GM21367 (cell line): ENCODE data around the gene MALT1.
"Not testable (repeated sequence)": the region's sequence is repeated elsewhere in the genome, so short reads cannot be mapped to it uniquely, and the experiment has no call there.

Source experiments
- ATAC-seq: cut with Tn5 transposase; IDR thresholded peaks from one replicate; pipeline ENCODE4 v1.9.1; 2021; ENCODE audit not compliant: unreplicated experiment

Gene MALT1

GRCh38 chr18:58766946-58767345, 95.7 kb downstream of the MALT1 start:
- no peak for ATAC-seq

DNA sequence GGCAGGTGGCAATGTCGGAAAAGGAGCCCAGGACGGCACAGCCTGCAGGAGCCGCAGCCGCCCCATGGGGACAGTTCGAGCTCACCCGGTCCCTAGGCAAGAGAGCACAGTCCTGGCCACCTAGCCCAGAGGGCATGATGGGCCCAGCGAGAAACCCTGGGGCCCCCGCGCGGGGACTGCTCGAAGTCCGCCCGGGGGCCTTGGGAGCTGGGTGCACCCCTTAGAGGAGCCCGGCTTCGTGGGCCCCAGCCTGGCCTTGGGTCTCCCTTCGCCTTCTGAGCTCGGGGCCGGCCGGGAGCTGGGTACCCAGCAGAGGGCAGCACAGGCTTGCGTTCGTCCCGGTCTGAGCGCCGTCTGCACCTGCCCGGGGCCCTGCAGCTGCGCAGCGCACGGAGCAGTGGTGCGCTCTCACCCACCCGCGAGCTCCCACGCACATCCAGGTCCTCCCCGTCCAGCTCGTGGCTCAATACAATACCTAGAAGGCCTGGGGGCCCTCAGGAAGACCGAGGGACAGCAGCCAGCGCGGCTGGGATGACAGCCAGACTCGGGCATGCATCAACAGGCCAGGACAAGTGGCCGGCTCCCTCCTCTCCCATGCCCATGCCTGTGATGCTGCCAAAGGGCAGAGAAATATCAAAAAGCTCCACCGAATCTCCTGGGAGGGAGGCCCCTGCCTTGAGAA, 97.2 kb downstream of the MALT1 start:
- no peak for ATAC-seq

GRCh38 chr18:58769321-58769720, 98.1 kb downstream of the MALT1 start:
- ATAC-seq, result no peak

DNA sequence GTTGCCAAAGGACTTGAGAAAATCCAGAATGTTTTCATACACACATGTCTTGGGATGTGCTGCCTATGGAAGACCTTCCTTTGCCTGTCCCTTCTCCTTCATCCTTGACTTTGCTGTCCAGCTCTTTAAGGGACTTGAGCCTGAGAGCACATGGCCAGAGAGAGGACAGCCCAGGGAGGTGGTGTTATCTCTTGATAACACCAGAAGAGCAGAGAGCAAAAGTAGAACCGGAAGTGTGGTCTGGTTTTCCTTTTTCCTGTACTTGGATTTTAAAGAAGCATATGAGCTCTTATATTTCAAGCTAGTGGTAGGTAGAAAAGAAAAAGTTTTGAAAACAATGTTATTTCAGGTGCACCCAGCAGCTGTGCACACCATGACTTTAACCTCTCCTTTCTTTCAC, 99.3 kb downstream of the MALT1 start:
- ATAC-seq, result no peak

- no peak for ATAC-seq
Observed at GRCh38 chr18:58772161-58772560, 100.9 kb downstream of the MALT1 start.

- ATAC-seq, result no peak
Observed at GRCh38 chr18:58776084-58776483, 104.8 kb downstream of the MALT1 start.

GRCh38 chr18:58776541-58776940, 105.3 kb downstream of the MALT1 start:
- ATAC-seq, result not testable (repeated sequence)

DNA sequence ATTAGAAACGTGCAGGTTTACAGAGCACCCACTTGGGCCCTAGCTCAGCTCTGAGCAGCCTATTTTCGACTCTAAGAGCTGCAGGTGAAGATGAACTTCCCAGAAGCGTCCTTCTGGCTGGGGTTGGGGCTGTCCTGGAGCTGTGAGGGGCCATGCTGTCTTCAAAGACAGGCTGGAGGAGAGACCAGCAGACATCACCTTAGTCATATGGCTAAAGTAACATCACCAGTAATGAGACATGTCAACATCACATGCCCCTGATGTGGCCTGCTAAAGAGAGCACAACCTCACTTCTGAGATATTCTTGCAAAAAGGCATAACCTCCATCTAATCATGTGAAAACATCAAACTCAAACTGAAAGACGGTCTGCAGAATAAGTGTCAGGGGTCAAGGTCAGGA, 106.2 kb downstream of the MALT1 start:
- ATAC-seq, result no peak

- ATAC-seq, result no peak
Observed at GRCh38 chr18:58779529-58779928, 108.3 kb downstream of the MALT1 start.

- ATAC-seq, result no peak
Observed at GRCh38 chr18:58780045-58780444, 108.8 kb downstream of the MALT1 start.

- peak; percentile 62 for ATAC-seq
Observed at GRCh38 chr18:58781627-58782194, 110.4 kb downstream of the MALT1 start.

- ATAC-seq, result no peak
Observed at GRCh38 chr18:58784601-58785137, 113.4 kb downstream of the MALT1 start.

- no peak for ATAC-seq
Observed at GRCh38 chr18:58785171-58785805, 114.0 kb downstream of the MALT1 start.

DNA sequence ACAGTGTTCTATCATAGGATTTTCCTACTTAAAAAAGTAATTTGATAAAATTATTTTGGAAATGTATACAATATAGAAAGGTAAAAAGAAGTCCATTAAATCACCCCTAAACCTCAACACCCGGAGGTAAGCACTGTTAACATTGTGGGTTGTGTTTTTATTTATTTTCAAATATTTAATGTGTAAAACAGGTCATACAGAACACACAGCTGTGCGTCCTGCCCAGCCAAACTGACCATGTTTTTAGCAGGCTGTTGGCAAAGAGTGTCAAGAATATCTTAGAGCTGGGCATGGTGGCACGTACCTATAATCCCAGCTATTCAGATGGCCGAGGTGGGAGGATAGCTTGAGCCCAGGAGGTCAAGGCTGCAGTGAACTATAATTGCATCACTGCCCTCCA, 114.6 kb downstream of the MALT1 start:
- ATAC-seq, result no peak

DNA sequence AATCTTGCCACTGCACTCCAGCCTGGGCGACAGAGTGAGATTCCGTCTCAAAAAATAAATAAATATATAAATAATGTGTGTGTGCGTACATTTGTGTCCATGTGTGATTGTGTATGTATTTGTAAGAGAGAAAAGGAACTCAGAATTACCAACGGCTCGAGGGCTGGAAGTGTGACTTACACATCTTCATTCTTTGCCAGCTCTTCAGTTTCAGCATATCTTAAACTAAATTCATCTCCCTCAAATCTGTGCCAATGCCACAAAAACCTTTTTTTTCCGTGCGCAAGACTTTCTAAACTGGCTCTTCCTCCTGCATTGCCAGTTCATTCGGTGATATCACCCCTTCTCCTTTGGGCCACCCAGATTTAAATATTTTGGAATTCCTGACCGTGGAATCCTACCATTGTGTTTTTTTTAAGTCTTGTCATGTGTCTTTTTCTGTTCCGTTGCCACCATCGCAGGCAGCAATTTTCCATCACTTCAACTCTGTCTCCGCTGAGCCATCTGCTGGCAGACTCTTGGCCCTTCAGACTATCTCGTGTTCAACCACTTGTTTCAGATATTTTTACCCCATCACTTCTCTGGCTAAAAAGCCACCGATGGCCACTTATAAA, 116.4 kb downstream of the MALT1 start:
- ATAC-seq, result no peak

GRCh38 chr18:58788470-58788869, 117.2 kb downstream of the MALT1 start:
- no peak for ATAC-seq

GRCh38 chr18:58788971-58789875, 118.0 kb downstream of the MALT1 start:
- ATAC-seq, result no peak

DNA sequence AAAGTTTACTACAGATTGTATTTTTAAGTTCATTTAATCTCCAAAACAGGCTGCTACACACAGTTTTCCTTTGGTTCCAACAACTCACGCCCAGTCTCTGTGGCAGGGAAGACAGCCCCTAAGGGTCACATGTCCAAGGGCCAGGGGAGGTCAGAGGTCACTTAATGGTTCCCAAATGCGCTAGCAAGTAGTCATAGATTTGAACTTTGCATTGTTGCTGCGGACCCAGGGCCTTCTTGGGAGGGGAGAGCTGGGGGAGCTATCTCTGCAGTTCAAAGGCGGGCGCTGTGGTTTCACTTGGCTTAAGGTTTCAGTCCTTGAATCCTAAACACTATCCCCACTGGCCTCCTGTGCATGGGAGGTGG, 118.6 kb downstream of the MALT1 start:
- no peak for ATAC-seq

DNA sequence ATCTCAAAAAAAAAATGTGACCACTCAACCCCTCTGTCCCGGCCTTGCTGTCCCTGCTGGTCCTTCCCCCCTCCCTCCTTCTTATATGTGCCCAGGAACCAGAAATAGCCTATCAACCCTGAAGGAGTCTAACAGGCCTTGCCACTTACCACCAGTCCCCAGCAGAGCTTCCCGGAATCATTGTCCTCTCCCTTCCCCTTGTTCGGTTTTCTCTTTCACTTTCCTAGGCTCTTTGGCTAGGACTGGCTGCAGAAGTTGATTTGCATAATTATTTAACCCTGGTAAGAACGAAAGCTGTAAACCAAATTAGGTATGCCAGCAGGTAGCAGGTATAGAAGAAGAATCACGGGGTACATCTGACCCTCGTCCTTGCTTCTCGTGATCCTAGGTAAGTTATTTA, 120.8 kb downstream of the MALT1 start:
- peak; percentile 72 for ATAC-seq

GRCh38 chr18:58793361-58793760, 122.1 kb downstream of the MALT1 start:
- ATAC-seq, result no peak

DNA sequence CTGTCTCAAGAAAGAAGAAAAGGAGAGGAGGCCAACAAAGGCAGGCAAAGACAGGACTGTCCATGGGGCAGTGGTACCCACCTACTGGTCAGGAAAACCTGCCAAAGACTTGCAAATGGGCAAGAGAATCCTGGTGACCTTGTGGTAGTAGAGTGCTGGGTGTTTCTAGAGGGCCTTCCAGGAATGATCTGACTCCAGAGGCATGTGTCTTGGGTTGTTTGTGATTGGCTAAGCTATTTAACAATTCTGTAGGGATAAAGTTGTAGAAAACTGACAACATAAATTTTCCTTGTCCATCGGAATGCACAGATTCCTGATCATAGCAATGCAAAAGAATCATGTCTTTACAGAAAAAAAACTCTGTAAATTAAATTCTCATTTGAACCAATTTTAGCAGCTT, 125.0 kb downstream of the MALT1 start:
- no peak for ATAC-seq
